ENCODE data around the gene SGMS1. TPM values are rescaled to one million over a fixed set of nuclear protein-coding genes. Genes with fewer than 3 reads are reported as not detected.
A peak's percentile ranks its signal among the peaks of the same experiment; 100 is the strongest.

The SGMS1 gene
- total RNA-seq, 1 donor = 68.0 TPM

DNA sequence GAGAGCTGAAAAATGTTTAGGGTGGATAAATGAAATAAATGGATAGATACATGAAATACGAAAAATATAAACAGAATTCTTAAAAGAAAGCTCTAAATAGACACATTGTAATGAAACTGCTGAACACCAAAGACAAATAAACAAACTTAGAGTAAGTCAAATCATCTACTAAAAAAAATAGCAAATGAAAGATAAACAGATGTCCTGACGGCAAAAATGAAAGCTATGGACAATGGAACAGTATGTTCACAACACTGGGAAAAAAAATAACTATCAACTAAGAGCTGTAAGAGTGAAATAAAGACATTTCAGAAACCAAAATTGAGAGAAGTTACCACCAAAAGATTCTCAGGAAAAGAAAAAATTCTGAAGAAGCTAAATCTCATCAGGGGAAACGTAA, 106.1 kb downstream of the SGMS1 start:
- Histone ChIP-seq H2AFZ (ENCODE audit: low read length) (no peak overlapping the region), H3K4me1 (ENCODE audit: insufficient read depth, low read length) (peaks cover 2% of the 10 kb centered on the region), H3K27ac (ENCODE audit: low read depth, low read length) (no peak overlapping the region), H3K4me3 (ENCODE audit: insufficient read depth, low read length) (no peak overlapping the region), H4K20me1 (ENCODE audit: insufficient read depth, low read length) (no peaks in the 10 kb centered on the region), H3K27me3 (ENCODE audit: insufficient read depth, low read length) (no peaks in the 10 kb centered on the region), H3K36me3 (ENCODE audit: insufficient read depth, low read length) (no peaks in the 10 kb centered on the region), H3K79me2 (ENCODE audit: insufficient read depth, low read length) (peaks cover 2% of the 10 kb centered on the region), H3K9me3 (ENCODE audit: low read depth, low read length) (no peaks in the 10 kb centered on the region), H3K4me2 (ENCODE audit: insufficient read depth, low read length) (no peak overlapping the region)
- TF ChIP-seq, protein P1, sequence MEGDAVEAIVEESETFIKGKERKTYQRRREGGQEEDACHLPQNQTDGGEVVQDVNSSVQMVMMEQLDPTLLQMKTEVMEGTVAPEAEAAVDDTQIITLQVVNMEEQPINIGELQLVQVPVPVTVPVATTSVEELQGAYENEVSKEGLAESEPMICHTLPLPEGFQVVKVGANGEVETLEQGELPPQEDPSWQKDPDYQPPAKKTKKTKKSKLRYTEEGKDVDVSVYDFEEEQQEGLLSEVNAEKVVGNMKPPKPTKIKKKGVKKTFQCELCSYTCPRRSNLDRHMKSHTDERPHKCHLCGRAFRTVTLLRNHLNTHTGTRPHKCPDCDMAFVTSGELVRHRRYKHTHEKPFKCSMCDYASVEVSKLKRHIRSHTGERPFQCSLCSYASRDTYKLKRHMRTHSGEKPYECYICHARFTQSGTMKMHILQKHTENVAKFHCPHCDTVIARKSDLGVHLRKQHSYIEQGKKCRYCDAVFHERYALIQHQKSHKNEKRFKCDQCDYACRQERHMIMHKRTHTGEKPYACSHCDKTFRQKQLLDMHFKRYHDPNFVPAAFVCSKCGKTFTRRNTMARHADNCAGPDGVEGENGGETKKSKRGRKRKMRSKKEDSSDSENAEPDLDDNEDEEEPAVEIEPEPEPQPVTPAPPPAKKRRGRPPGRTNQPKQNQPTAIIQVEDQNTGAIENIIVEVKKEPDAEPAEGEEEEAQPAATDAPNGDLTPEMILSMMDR (IDR thresholded peaks at IDR 0.05; ENCODE audit: extremely low read depth, low read depth, low read length) = no peak
- DNase-seq (ENCODE audit: insufficient read length, low spot score, missing footprints) = no peak

DNA sequence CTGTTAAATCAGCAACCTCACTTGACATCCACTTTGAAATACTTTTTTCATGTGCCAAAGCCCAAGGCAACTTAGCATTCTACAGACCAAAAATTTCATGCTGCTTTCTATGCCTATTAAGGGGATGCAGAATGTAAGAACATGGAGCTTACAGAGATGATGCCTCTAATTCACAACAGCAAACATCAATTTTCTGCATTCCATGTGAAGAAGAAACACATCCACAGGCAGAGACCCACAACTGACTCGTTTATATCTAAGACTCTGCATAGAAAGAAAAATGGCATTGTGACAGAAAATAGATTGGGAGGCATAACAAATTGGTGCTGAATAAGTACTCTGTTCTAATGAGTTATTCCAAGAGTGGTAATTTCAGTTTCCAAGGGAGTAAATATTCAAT, 107.6 kb downstream of the SGMS1 start:
- Histone ChIP-seq H3K27ac (ENCODE audit: low read depth, low read length) (no peak overlapping the region), H4K20me1 (ENCODE audit: insufficient read depth, low read length) (peaks cover 10% of the 10 kb centered on the region), H3K79me2 (ENCODE audit: insufficient read depth, low read length) (peaks cover 2% of the 10 kb centered on the region), H3K36me3 (ENCODE audit: insufficient read depth, low read length) (no peaks in the 10 kb centered on the region), H3K4me2 (ENCODE audit: insufficient read depth, low read length) (no peak overlapping the region), H3K4me1 (ENCODE audit: insufficient read depth, low read length) (peaks cover 12% of the 10 kb centered on the region), H3K27me3 (ENCODE audit: insufficient read depth, low read length) (no peaks in the 10 kb centered on the region), H3K4me3 (ENCODE audit: insufficient read depth, low read length) (no peak overlapping the region), H2AFZ (ENCODE audit: low read length) (no peak overlapping the region), H3K9me3 (ENCODE audit: low read depth, low read length) (no peaks in the 10 kb centered on the region)
- TF ChIP-seq, protein P1 (IDR thresholded peaks at IDR 0.05; ENCODE audit: extremely low read depth, low read depth, low read length) = no peak
- no peak for DNase-seq (ENCODE audit: insufficient read length, low spot score, missing footprints)

DNA sequence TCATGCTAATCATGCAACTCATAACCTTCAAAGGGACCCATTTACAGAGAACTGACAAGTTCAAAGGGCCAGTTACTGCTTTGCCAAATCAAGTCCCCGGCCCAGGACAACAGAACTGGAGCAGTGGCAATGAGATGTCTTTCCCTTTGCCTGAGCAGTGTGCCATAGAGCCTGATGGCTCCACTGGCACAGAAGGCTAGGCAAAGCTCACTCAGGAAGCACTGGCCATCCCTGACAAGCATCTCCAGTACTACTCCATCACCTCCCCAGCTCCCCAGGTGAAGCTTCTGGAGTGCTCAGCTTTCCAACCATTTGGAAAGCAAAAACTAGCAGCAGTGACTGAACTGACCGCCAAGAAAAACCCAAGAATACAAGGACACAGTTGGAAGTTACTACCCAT, 108.3 kb downstream of the SGMS1 start:
- H3K36me3 ChIP-seq (ENCODE audit: insufficient read depth, low read length) = no peaks in the 10 kb centered on the region
- DNase-seq (ENCODE audit: insufficient read length, low spot score, missing footprints) = no peak
- H3K27me3 ChIP-seq (ENCODE audit: insufficient read depth, low read length) = no peaks in the 10 kb centered on the region
- no peaks in the 10 kb centered on the region for H3K9me3 ChIP-seq (ENCODE audit: low read depth, low read length)
- H3K27ac ChIP-seq (ENCODE audit: low read depth, low read length) = no peak overlapping the region
- H3K4me1 ChIP-seq (ENCODE audit: insufficient read depth, low read length) = peaks cover 12% of the 10 kb centered on the region
- TF ChIP-seq, protein P1 (IDR thresholded peaks at IDR 0.05; ENCODE audit: extremely low read depth, low read depth, low read length) = no peak
- peaks cover 11% of the 10 kb centered on the region for H4K20me1 ChIP-seq (ENCODE audit: insufficient read depth, low read length)
- peaks cover 2% of the 10 kb centered on the region for H3K79me2 ChIP-seq (ENCODE audit: insufficient read depth, low read length)
- H2AFZ ChIP-seq (ENCODE audit: low read length) = no peak overlapping the region
- no peak overlapping the region for H3K4me2 ChIP-seq (ENCODE audit: insufficient read depth, low read length)
- H3K4me3 ChIP-seq (ENCODE audit: insufficient read depth, low read length) = no peak overlapping the region

DNA sequence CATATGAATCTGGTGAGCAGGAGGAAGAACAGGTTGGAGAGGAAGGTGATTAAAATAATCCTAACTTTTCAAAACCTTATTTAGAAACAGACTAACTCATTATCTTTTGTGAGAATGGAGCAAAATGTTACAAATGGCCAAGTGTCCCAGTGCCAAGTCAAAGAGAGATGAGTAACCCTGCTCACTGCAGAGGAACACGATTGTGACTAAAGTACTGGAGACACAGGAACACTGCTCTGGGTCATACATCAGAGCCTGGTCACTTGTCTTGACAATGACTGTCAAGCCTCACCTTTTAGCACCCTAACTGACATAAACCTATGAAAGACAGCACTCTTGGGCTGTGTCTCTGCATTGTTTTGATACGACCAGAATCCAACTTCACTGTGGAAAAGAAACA, 108.8 kb downstream of the SGMS1 start:
- peaks cover 12% of the 10 kb centered on the region for H3K4me1 ChIP-seq (ENCODE audit: insufficient read depth, low read length)
- peaks cover 11% of the 10 kb centered on the region for H4K20me1 ChIP-seq (ENCODE audit: insufficient read depth, low read length)
- no peaks in the 10 kb centered on the region for H3K9me3 ChIP-seq (ENCODE audit: low read depth, low read length)
- no peak overlapping the region for H3K27ac ChIP-seq (ENCODE audit: low read depth, low read length)
- no peaks in the 10 kb centered on the region for H3K36me3 ChIP-seq (ENCODE audit: insufficient read depth, low read length)
- no peak overlapping the region for H3K4me2 ChIP-seq (ENCODE audit: insufficient read depth, low read length)
- H3K27me3 ChIP-seq (ENCODE audit: insufficient read depth, low read length) = no peaks in the 10 kb centered on the region
- no peak overlapping the region for H3K4me3 ChIP-seq (ENCODE audit: insufficient read depth, low read length)
- peaks cover 2% of the 10 kb centered on the region for H3K79me2 ChIP-seq (ENCODE audit: insufficient read depth, low read length)
- peak; percentile 25 for DNase-seq (ENCODE audit: insufficient read length, low spot score, missing footprints)
- no peak overlapping the region for H2AFZ ChIP-seq (ENCODE audit: low read length)
- TF ChIP-seq, protein P1 (IDR thresholded peaks at IDR 0.05; ENCODE audit: extremely low read depth, low read depth, low read length) = no peak
